ENCODE measurements around the gene KCNIP4. TPM values are rescaled to one million over a fixed set of nuclear protein-coding genes. Genes with fewer than 3 reads are reported as not detected.

Gene KCNIP4
- total RNA-seq, 1 donor from 2014 or later: 0.39 TPM

DNA sequence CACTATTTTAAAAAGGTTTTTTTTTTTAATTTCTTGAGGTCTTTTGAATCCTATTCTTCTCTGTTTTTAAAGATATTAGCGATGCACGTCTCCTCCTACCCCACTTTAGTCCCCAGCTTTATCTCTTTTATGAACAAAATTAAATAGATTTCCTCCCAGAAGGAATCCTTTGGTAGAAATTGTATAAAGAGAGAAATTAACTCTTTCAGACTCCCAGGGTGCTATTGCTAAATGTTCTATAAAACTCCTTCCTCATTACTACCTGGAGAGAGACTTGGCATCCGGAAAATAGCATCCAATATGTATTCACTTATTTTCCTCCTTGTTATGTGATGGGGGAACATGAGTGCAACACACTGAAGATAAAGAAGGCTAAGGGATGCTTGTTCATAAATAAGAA is 1264.8 kb downstream of the KCNIP4 start:
- no peak overlapping the region for H3K27ac ChIP-seq
- no peaks in the 10 kb centered on the region for H3K36me3 ChIP-seq
- DNase-seq (ENCODE audit: low spot score): no peak
- H3K4me1 Mint-ChIP-seq: no peaks in the 10 kb centered on the region
- H4K20me1 ChIP-seq (ENCODE audit: low read depth): no peaks in the 10 kb centered on the region
- TF ChIP-seq EZH2phosphoT487 (IDR thresholded peaks at IDR 0.05) (no peak), EZH2 (IDR thresholded peaks at IDR 0.05) (no peak)
- no peak overlapping the region for H3K4me3 ChIP-seq
- H3K4me3 Mint-ChIP-seq: no peak overlapping the region
- H2AFZ ChIP-seq (replicated peaks): no peak overlapping the region
- H3K4me1 ChIP-seq: no peaks in the 10 kb centered on the region
- H3K9me3 ChIP-seq (ENCODE audit: low read depth): no peaks in the 10 kb centered on the region
- no peaks in the 10 kb centered on the region for H3K9me3 Mint-ChIP-seq
- no peaks in the 10 kb centered on the region for H3K27me3 Mint-ChIP-seq (ENCODE audit: insufficient read depth, low read depth)
- H3K27me3 ChIP-seq: no peaks in the 10 kb centered on the region
- no peak overlapping the region for H3K9ac ChIP-seq
- no peak overlapping the region for H3K27ac Mint-ChIP-seq
- H3K79me2 ChIP-seq (ENCODE audit: low read depth): no peaks in the 10 kb centered on the region
- H3K36me3 Mint-ChIP-seq: no peaks in the 10 kb centered on the region
- no peak overlapping the region for H3K4me2 ChIP-seq
- no peaks in the 10 kb centered on the region for H3F3A ChIP-seq (ENCODE audit: low read depth)

DNA sequence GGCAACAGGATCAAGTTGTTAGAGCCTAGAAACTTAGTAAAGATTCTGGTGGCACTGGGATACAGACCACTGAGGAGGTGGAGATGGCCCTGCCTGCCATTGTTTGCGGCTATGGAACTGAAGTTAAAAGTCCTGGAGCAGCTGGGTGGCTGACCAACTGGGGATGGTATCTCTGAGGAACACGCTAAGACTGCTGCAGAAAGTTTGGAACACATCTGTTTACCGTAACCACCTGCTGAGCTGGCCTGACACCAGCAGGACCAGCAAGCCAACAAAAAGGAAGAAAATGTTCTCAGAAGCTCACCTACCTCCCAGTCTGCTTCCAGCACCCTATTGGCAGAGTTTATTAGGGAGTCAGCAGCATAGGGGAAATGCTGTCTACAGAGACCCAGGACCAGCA is 1265.7 kb downstream of the KCNIP4 start:
- TF ChIP-seq, protein P1, sequence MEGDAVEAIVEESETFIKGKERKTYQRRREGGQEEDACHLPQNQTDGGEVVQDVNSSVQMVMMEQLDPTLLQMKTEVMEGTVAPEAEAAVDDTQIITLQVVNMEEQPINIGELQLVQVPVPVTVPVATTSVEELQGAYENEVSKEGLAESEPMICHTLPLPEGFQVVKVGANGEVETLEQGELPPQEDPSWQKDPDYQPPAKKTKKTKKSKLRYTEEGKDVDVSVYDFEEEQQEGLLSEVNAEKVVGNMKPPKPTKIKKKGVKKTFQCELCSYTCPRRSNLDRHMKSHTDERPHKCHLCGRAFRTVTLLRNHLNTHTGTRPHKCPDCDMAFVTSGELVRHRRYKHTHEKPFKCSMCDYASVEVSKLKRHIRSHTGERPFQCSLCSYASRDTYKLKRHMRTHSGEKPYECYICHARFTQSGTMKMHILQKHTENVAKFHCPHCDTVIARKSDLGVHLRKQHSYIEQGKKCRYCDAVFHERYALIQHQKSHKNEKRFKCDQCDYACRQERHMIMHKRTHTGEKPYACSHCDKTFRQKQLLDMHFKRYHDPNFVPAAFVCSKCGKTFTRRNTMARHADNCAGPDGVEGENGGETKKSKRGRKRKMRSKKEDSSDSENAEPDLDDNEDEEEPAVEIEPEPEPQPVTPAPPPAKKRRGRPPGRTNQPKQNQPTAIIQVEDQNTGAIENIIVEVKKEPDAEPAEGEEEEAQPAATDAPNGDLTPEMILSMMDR (IDR thresholded peaks at IDR 0.05): no peak
- TF ChIP-seq EZH2 (IDR thresholded peaks at IDR 0.05) (no peak), EZH2phosphoT487 (IDR thresholded peaks at IDR 0.05) (no peak)
- Histone ChIP-seq H2AFZ (replicated peaks) (no peak overlapping the region), H3K4me2 (no peak overlapping the region), H3K27ac (no peak overlapping the region), H3K4me1 (no peaks in the 10 kb centered on the region), H3K4me3 (no peak overlapping the region), H3F3A (ENCODE audit: low read depth) (no peaks in the 10 kb centered on the region), H3K9me3 (ENCODE audit: low read depth) (no peaks in the 10 kb centered on the region), H3K27me3 (no peaks in the 10 kb centered on the region), H3K9ac (no peak overlapping the region), H3K79me2 (ENCODE audit: low read depth) (no peaks in the 10 kb centered on the region), H4K20me1 (ENCODE audit: low read depth) (no peaks in the 10 kb centered on the region), H3K36me3 (no peaks in the 10 kb centered on the region)
- H3K27ac Mint-ChIP-seq: no peak overlapping the region
- no peak overlapping the region for H3K4me3 Mint-ChIP-seq
- no peaks in the 10 kb centered on the region for H3K27me3 Mint-ChIP-seq (ENCODE audit: insufficient read depth, low read depth)
- H3K9me3 Mint-ChIP-seq: no peaks in the 10 kb centered on the region
- H3K36me3 Mint-ChIP-seq: no peaks in the 10 kb centered on the region
- no peak for DNase-seq (ENCODE audit: low spot score)
- no peaks in the 10 kb centered on the region for H3K4me1 Mint-ChIP-seq

GRCh38 chr4:20681271-20681670 is 1267.3 kb downstream of the KCNIP4 start:
- Mint-ChIP-seq H3K36me3 (no peaks in the 10 kb centered on the region), H3K4me3 (no peak overlapping the region), H3K9me3 (no peaks in the 10 kb centered on the region), H3K27ac (no peak overlapping the region), H3K27me3 (ENCODE audit: insufficient read depth, low read depth) (no peaks in the 10 kb centered on the region), H3K4me1 (peaks cover 4% of the 10 kb centered on the region)
- H4K20me1 ChIP-seq (ENCODE audit: low read depth): no peaks in the 10 kb centered on the region
- no peaks in the 10 kb centered on the region for H3K36me3 ChIP-seq
- H2AFZ ChIP-seq (replicated peaks): no peak overlapping the region
- no peak for TF ChIP-seq EZH2 (IDR thresholded peaks at IDR 0.05)
- TF ChIP-seq, protein P1 (IDR thresholded peaks at IDR 0.05): no peak
- no peak for TF ChIP-seq EZH2phosphoT487 (IDR thresholded peaks at IDR 0.05)
- H3K27me3 ChIP-seq: no peaks in the 10 kb centered on the region
- H3K79me2 ChIP-seq (ENCODE audit: low read depth): no peaks in the 10 kb centered on the region
- H3K4me2 ChIP-seq: no peak overlapping the region
- no peaks in the 10 kb centered on the region for H3K9me3 ChIP-seq (ENCODE audit: low read depth)
- no peak for DNase-seq (ENCODE audit: low spot score)
- H3K27ac ChIP-seq: no peak overlapping the region
- H3K4me3 ChIP-seq: no peak overlapping the region
- H3F3A ChIP-seq (ENCODE audit: low read depth): no peaks in the 10 kb centered on the region
- H3K9ac ChIP-seq: no peak overlapping the region
- H3K4me1 ChIP-seq: no peaks in the 10 kb centered on the region

DNA sequence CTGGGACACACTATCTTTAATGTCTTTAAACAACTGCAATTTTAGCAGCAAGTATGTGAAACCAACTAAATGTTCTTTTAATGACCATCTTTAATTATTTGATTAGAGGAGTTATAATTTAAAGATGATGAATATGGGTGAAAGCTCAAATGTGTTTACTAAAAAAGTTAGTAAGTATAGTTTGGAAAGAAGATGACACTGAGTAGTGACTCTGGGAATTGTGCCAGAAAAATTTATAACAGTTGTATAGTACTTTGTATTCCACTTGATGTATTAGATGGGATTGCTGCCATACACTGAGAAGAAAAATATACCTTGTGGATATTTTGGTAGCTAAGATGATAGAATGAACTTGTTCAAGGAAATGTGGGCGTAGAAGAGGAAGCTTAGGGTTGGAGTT is 1267.8 kb downstream of the KCNIP4 start:
- peaks cover 4% of the 10 kb centered on the region for H3K4me1 Mint-ChIP-seq
- H3K9me3 Mint-ChIP-seq: no peaks in the 10 kb centered on the region
- Histone ChIP-seq H3K4me2 (no peak overlapping the region), H3K4me3 (no peak overlapping the region), H3F3A (ENCODE audit: low read depth) (no peaks in the 10 kb centered on the region), H3K27ac (no peak overlapping the region), H3K36me3 (no peaks in the 10 kb centered on the region), H3K4me1 (no peaks in the 10 kb centered on the region), H3K9ac (no peak overlapping the region), H2AFZ (replicated peaks) (no peak overlapping the region), H3K27me3 (no peaks in the 10 kb centered on the region), H4K20me1 (ENCODE audit: low read depth) (no peaks in the 10 kb centered on the region), H3K79me2 (ENCODE audit: low read depth) (no peaks in the 10 kb centered on the region), H3K9me3 (ENCODE audit: low read depth) (no peaks in the 10 kb centered on the region)
- no peaks in the 10 kb centered on the region for H3K36me3 Mint-ChIP-seq
- H3K4me3 Mint-ChIP-seq: no peak overlapping the region
- no peaks in the 10 kb centered on the region for H3K27me3 Mint-ChIP-seq (ENCODE audit: insufficient read depth, low read depth)
- no peak overlapping the region for H3K27ac Mint-ChIP-seq
- no peak for DNase-seq (ENCODE audit: low spot score)
- no peak for TF ChIP-seq EZH2 (IDR thresholded peaks at IDR 0.05)
- TF ChIP-seq, protein P1 (IDR thresholded peaks at IDR 0.05): no peak
- no peak for TF ChIP-seq EZH2phosphoT487 (IDR thresholded peaks at IDR 0.05)
